A549 (cell line): Measurements from ENCODE around the gene PPP1R1B.

Source experiments
- CTCF ChIP-seq: fragments of >200 bp; sonication (Bioruptor Twin); formaldehyde crosslinking; IDR thresholded peaks from 3 replicates; pipeline ENCODE4 v1.5.1; 2016
- MYC ChIP-seq: IDR thresholded peaks from 2 replicates; pipeline ENCODE4 v1.6.1; 2012; ENCODE audit warnings: mild to moderate bottlenecking, inconsistent platforms, low read length, improper control_type of control experiment, borderline replicate concordance
- NR3C1 ChIP-seq: fragments of >200 bp; sonication (Bioruptor Twin); formaldehyde crosslinking; IDR thresholded peaks from 3 replicates; pipeline ENCODE4 v1.6.1; 2017
- POLR2A ChIP-seq: IDR thresholded peaks from 2 replicates; pipeline ENCODE4 v1.6.1; 2012; ENCODE audit warnings: mild to moderate bottlenecking, low read length

DNA sequence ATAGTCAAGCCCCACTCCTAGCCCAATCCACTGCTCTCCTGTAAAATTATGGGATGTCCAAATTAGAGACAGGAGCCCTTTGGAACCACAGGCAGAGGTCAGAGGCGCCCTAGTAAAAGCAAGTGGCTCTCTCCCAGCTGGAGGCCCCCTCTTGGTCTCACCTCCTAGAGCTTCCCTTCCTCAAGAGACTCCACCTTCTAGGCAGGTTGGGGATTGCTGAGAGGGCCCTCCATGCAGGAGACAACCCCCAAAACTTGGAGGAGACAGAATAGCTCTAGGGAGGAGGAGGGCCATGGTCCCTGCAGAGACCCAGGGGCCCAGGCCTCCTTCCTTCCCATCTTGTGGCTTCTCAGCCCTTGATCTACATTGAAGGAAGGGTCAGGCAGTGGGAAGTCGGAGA is 48.5 kb upstream of the PPP1R1B start:
- TF ChIP-seq POLR2A (no peak), MYC (no peak), CTCF (no peak), NR3C1 (no peak)
